ENCODE results near the gene ECHS1. TPM values are rescaled to one million over a fixed set of nuclear protein-coding genes. Genes with fewer than 3 reads are reported as not detected.

Gene ECHS1
- total and polyA plus RNA-seq, 12 donors: 74.4 to 280 (median 138) TPM

GRCh38 chr10:133358925-133359310, 14.2 kb downstream of the ECHS1 start:
- Histone ChIP-seq H3K4me1 (replicated peaks in 1 of 2) (peaks cover 6 to 12% of the 10 kb centered on the region in 2 donors), H3K36me3 (replicated peaks in 1 of 2) (peaks cover 0 to 15% of the 10 kb centered on the region in 2 donors), H3K9me3 (replicated peaks in 1 of 3) (no peaks in the 10 kb centered on the region), H3K27me3 (no peaks in the 10 kb centered on the region), H3K27ac (peak overlapping the region in 1 of 5 donors; percentile 74), H3K4me3 (no peak overlapping the region)
- WGBS, 4 donors: 81 to 87% (median 83%) methylated on average over 8 to 11 of the region's 11 CpGs
- TF ChIP-seq POLR2A (IDR thresholded peaks at IDR 0.05) (no peak), CTCF (IDR thresholded peaks at IDR 0.05) (no peak)
- intact Hi-C loops (cut with DNase I): no loop called here
- DNase-seq: no peak

GRCh38 chr10:133358162-133358924, 14.8 kb downstream of the ECHS1 start:
- peaks cover 6 to 12% of the 10 kb centered on the region in 2 donors for H3K4me1 ChIP-seq (replicated peaks in 1 of 2)
- no peaks in the 10 kb centered on the region for H3K9me3 ChIP-seq (replicated peaks in 1 of 3)
- no peak overlapping the region for H3K4me3 ChIP-seq
- intact Hi-C loops (cut with DNase I): no loop called here
- H3K27me3 ChIP-seq: no peaks in the 10 kb centered on the region
- 59 to 84% (median 80%) methylated on average over 8 to 41 of the region's 41 CpGs for WGBS, 4 donors
- H3K36me3 ChIP-seq (replicated peaks in 1 of 2): peaks cover 0 to 11% of the 10 kb centered on the region in 2 donors
- TF ChIP-seq POLR2A (IDR thresholded peaks at IDR 0.05) (no peak), CTCF (IDR thresholded peaks at IDR 0.05) (no peak)
- DNase-seq: no peak
- H3K27ac ChIP-seq: peak overlapping the region in 1 of 5 donors; percentile 74

- H3K36me3 ChIP-seq (replicated peaks in 1 of 2): peaks cover 0 to 5% of the 10 kb centered on the region in 2 donors
- peak within 1 kb of the TSS in 3 of 4 donors; percentile 25 to 80 (median 37) for H3K4me3 ChIP-seq
- intact Hi-C loops (cut with DNase I): no loop called here
- H3K9me3 ChIP-seq (replicated peaks in 1 of 3): no peaks in the 10 kb centered on the region
- TF ChIP-seq CTCF (IDR thresholded peaks at IDR 0.05) (peak in 1 of 6 experiments; percentile 4), POLR2A (IDR thresholded peaks at IDR 0.05) (peak in 1 of 2 donors; percentile 33)
- DNase-seq: peak in 6 of 7 donors; percentile 41 to 58 (median 46)
- peak within 1 kb of the TSS in 2 of 5 donors; percentile 32 to 74 for H3K27ac ChIP-seq
- 2 to 4% (median 3%) methylated on average over 5 to 83 of the region's 83 CpGs; no CpG with 5 or more reads in 1 of the 4 donors for WGBS, 4 donors
- H3K4me1 ChIP-seq (replicated peaks in 1 of 2): peaks cover 6 to 12% of the 10 kb centered on the region in 2 donors
- H3K27me3 ChIP-seq: no peaks in the 10 kb centered on the region
Measured at GRCh38 chr10:133357285-133358161, 15.6 kb downstream of the ECHS1 start, which contains the start of gene FUOM. TSS of gene FUOM (minus strand) at chr10:133358019. CDS start at chr10:133358007, 12 bp downstream.
